NCI-H82 (cell line): ENCODE data around the gene SASH1.
"Not testable (repeated sequence)": the region's sequence is repeated elsewhere in the genome, so short reads cannot be mapped to it uniquely, and the experiment has no call there.

Source experiments
- DNase-seq: peaks from one replicate; lab custom pipeline; 2025; lab: John Stamatoyannopoulos, UW

SASH1 gene

GRCh38 chr6:148328876-148329555, 13.6 kb upstream of the SASH1 start:
- no peak for DNase-seq

GRCh38 chr6:148329596-148330381, 12.8 kb upstream of the SASH1 start:
- no peak for DNase-seq

GRCh38 chr6:148332088-148332487, 10.6 kb upstream of the SASH1 start:
- DNase-seq = no peak

- no peak for DNase-seq
Measured at GRCh38 chr6:148336901-148337300, 5.7 kb upstream of the SASH1 start.

- no peak for DNase-seq
Measured at GRCh38 chr6:148339766-148340165, 2.9 kb upstream of the SASH1 start.

- DNase-seq = no peak
Measured at GRCh38 chr6:148340586-148341297, 1.9 kb upstream of the SASH1 start.

- no peak for DNase-seq
Measured at GRCh38 chr6:148342100-148342349, 613 bp upstream of the SASH1 start.

- peak; percentile 50 for DNase-seq
Measured at GRCh38 chr6:148343047-148343782, 577 bp downstream of the SASH1 start.

- no peak for DNase-seq
Measured at GRCh38 chr6:148345176-148345575, 2.5 kb downstream of the SASH1 start.

- DNase-seq = no peak
Measured at GRCh38 chr6:148345578-148345977, 2.9 kb downstream of the SASH1 start.

- DNase-seq = no peak
Measured at GRCh38 chr6:148346681-148347440, 4.2 kb downstream of the SASH1 start.

- DNase-seq = no peak
Measured at GRCh38 chr6:148347441-148348054, 4.9 kb downstream of the SASH1 start.

- no peak for DNase-seq
Measured at GRCh38 chr6:148348335-148348734, 5.7 kb downstream of the SASH1 start.

- no peak for DNase-seq
Measured at GRCh38 chr6:148348778-148349177, 6.1 kb downstream of the SASH1 start.

- DNase-seq = no peak
Measured at GRCh38 chr6:148349466-148349865, 6.8 kb downstream of the SASH1 start.

GRCh38 chr6:148351309-148351708, 8.7 kb downstream of the SASH1 start:
- no peak for DNase-seq

- not testable (repeated sequence) for DNase-seq
Measured at GRCh38 chr6:148352421-148352820, 9.8 kb downstream of the SASH1 start.

GRCh38 chr6:148358196-148358785, 15.7 kb downstream of the SASH1 start:
- DNase-seq = no peak

GRCh38 chr6:148359228-148359627, 16.6 kb downstream of the SASH1 start:
- DNase-seq = no peak

- DNase-seq = no peak
Measured at GRCh38 chr6:148364056-148364824, 21.6 kb downstream of the SASH1 start.
